HG03097 (cell line): ENCODE measurements around the gene MAST1.

Source experiments
- ATAC-seq: cut with Tn5 transposase; IDR thresholded peaks from one replicate; pipeline ENCODE4 v1.9.1; 2021; ENCODE audit not compliant: unreplicated experiment, low FRiP score

The MAST1 gene

DNA sequence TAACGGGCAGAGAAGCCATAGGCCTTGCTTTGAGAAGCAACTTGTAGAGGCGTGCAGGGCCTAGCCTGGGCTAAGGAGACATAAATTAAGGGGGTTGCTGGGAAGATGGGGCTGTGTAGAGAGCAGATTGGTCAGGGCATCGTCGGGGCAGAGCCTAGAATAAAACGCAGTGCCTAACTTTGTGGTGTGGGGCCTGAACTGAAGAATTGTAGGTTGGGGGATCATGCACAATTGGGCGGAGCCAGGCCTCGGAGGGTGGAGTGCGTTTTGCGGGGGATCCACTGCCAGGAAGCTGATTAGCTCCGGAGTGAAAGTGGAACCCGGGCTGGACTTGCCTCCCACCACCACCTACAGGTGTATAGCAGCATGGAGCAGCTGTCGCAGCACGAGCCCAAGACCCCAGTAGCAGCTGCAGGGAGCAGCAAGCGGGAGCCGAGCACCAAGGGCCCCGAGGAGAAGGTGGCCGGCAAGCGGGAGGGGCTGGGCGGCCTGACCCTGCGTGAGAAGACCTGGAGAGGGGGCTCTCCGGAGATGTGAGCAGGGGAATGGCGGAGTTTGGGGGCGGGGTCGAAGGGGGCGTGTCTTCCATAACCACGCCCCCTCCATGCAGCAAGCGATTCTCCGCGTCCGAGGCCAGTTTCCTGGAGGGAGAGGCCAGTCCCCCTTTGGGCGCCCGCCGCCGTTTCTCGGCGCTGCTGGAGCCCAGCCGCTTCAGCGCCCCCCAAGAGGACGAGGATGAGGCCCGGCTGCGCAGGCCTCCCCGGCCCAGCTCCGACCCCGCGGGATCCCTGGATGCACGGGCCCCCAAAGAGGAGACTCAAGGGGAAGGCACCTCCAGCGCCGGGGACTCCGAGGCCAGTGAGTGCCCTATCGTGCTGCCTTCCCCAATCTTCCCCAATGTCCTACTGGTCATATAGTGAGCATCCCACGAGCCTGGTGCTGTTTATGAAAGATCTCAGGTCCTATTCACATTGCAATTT is 29.1 kb downstream of the MAST1 start:
- ATAC-seq = peak; percentile 46

DNA sequence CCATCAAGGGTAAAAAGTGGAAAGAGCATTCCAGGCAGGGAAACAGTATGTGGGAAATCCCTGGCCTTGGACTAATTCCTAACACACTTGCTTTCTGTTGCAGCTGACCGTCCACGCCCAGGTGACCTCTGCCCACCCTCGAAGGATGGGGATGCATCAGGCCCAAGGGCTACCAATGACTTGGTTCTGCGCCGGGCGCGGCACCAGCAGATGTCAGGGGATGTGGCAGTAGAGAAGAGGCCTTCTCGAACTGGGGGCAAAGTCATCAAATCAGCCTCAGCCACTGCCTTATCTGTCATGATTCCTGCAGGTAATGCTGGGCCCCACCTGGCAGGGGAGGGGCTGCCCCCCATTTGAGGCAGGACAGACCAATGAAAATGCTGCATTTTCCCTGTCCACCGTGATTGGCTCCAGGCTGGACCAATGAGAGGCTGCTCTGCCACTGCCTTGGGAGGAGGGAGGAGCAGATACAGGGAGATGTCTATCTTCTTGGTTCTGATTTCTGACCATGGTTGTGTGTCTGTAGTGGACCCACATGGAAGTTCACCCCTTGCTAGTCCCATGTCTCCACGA is 30.3 kb downstream of the MAST1 start:
- ATAC-seq = no peak

DNA sequence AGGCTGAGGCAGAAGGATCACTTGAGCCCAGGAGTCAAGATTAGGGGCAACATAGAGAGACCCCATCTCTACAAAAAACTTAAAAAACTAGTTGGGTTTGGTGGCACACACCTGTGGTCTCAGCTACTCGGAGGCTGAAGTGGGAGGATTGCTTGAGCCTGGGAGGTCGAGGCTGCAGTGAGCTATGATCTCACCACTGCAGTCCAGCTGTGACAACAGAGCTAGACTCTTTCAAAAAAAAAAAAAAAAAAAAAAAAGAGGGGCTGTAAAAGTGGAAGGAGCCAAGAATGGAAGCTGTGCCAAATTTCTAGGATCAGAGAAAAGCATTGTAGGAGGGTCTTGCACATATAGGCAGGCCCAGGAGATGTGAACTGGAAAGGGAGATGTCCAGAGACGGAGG is 33.4 kb downstream of the MAST1 start:
- ATAC-seq = no peak

DNA sequence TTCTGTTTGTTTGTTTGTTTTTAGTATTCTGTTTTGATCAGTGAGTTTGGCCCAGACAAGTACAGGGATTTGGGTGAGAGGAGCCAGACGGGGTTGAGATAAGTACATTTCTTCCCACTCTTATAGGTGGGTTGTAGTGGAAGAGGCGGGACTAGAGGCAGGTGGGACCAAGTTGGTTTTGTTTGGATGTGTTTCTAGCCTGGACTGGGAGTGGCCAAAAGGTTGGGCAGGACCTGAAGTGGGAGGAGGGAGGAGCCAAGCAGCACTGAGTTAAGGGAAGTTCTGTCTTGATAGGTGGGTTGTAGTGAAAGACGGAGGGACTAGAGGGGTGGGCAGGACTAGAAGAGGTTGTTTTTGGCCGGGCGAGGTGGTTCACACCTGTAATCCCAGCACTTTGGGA is 33.9 kb downstream of the MAST1 start:
- ATAC-seq = no peak

DNA sequence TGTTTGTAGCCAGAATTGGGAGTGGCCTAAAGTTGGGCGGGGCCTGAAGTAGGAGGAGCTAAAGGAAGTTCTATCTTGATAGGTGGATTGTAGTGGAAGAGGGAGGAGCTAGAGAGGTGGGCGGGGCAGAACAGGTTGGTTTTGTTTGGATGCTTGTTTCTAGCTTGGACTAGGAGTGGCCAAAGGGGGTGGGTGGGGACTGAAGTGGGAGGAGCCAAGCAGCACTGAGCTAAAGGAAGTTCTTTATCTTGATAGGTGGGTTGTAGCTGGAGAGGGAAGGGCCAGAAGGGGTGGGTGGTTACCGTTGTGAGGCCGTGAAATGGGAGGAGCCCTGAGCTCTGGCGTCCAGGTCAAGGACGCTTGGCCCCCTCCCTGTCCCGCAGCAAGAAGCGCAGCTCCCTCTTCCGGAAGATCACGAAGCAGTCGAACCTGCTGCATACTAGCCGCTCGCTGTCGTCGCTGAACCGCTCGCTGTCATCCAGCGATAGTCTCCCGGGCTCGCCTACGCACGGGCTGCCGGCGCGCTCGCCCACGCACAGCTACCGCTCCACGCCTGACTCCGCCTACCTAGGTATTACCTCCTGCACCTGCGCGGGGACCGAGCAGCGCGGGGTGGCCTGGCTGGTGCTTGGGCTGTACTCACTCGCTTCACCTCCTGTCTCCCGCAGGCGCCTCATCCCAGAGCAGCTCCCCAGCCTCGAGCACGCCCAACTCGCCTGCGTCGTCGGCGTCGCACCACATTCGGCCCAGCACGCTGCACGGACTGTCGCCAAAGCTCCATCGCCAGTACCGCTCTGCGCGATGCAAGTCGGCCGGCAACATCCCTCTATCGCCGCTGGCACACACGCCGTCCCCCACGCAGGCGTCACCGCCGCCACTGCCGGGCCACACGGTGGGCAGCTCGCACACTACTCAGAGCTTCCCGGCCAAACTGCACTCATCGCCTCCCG is 34.9 kb downstream of the MAST1 start:
- no peak for ATAC-seq

DNA sequence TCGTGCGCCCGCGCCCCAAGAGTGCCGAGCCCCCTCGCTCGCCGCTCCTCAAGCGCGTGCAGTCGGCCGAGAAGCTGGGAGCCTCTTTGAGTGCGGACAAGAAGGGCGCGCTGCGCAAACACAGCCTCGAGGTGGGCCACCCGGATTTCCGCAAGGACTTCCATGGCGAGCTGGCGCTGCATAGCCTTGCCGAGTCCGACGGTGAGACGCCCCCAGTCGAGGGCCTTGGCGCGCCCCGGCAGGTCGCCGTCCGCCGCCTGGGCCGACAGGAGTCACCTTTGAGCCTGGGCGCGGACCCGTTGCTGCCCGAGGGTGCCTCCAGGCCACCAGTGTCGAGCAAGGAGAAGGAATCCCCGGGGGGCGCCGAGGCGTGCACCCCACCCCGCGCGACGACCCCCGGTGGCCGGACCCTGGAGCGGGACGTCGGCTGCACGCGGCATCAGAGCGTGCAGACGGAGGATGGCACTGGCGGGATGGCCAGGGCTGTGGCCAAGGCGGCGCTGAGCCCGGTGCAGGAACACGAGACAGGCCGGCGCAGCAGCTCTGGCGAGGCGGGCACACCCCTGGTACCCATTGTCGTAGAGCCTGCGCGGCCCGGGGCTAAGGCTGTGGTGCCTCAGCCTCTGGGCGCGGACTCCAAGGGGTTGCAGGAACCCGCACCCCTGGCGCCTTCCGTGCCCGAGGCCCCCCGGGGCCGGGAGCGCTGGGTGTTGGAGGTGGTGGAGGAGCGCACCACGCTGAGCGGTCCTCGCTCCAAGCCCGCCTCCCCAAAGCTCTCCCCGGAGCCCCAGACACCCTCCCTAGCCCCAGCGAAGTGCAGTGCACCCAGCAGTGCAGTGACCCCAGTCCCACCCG is 35.8 kb downstream of the MAST1 start:
- ATAC-seq = no peak

DNA sequence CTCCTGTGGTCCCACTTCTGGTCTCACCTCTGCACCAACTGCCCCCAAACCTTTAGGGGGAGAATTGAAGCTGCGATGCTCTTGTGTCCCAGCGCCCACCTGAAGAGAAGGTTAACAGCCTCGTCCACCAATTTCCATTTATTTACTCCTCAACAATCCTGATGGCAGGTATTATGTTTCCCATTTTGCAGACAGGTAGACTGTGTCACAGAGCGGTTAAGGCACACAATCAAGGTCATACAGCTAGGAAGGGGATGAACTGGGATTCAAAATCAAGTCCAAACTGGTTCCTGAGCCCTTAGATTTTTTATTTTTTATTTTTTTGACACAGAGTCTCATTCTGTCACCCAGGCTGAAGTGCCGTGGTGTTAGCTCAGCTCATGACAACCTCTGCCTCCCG is 36.8 kb downstream of the MAST1 start:
- no peak for ATAC-seq

DNA sequence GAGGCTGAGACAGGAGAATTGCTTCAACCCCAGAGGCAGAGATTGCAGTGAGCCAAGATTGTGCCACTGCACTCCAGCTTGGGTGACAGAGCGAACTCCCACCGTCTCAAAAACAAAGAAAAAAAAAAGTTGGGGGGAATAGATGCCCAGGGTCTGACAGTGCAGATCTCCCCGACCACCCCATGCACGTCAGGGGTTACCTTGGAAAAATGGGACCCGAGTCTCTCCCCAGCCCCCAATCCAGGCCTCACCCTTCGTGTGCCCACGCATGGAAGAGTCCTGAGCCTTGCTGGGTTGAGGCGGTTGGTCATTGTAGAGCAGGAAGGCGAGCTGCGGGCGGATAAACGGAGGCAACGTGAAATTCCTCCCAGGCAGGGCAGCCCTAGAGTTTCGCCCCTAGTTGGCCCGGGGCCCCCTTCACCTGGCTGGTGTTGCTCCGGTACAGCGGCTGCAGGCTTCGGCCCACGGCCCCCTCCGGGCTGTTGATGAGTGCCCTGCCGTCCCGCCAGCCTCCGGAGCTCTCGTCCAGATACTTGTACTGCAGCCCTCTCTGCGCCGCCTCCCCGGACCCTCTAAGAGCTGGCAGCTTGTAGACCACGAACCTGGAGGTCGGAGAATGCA is 42.3 kb downstream of the MAST1 start:
- peak; percentile 9 for ATAC-seq

DNA sequence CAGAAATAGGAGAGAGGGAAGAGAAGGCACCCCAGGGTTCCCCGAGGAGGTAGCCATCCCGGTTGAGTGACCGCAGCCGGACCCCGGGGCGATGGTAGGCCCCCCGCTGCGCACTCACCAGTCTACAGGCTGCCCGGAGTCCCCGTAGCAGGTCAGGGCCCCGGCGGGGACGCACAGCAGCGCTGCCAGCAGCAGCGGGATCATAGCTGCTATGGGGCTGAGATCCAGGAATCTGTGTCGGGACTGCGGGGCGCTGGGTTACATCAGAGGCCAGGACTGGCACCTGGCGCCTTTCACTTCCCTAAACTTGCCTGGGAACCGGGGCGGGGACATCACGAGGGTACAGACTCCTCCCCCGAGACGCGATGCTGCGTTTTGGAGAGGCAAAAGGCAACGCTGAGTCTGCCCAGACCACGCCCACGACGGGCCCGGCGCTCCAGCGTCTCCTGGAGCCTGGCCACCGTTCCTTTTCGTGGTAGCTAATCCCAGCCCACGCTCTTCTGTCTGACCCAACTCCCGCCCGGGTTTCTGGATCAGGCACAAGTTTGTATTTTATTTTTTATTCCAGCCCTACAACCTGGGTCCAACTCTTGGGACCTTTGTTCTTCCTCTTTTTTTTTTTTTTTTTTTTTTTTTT is 43.0 kb downstream of the MAST1 start, which contains the start of gene DNASE2:
Gene DNASE2 (minus strand): TSS at position 278 of the 637 bp plus-strand sequence. CDS start 74 bp downstream, at position 204.
- peak; percentile 75 for ATAC-seq

DNA sequence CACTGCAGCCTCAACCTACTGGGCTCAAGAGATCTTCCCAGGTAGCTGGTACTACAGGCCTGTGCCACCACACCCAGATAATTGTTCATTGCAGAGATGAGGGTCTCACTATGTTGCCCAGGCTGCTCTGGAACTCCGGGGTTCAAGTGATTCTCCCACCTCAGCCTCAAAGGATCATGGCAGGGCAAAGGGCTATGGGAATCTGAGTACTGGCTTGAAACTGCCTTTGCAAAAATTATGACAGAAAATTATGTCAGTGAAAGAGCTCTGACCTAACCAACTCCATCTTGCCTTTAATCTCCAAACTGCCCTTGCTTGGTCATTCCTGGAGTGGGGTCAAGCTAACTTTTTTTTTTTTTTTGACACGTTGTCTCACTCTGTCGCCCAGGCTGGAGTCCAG is 44.3 kb downstream of the MAST1 start:
- no peak for ATAC-seq

DNA sequence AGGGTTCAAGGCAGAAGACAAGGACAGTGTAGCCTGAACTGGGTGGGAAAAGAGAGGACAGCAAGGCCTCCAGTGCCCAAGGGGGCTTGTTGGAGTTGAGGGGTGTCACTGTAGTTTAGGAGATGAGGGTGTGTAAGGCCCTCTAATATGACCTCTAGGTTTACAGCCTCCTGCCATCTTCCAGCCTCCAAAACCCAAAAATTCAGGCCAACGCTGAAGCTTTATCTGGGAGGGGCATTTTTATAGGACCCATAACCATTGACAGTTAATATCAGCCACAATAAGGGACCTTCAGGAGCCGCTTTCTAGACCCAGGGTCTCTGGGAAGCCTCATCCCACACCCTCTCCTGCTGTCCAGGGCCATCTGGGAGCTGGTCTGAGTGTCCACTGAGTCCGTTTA is 45.9 kb downstream of the MAST1 start:
- no peak for ATAC-seq

DNA sequence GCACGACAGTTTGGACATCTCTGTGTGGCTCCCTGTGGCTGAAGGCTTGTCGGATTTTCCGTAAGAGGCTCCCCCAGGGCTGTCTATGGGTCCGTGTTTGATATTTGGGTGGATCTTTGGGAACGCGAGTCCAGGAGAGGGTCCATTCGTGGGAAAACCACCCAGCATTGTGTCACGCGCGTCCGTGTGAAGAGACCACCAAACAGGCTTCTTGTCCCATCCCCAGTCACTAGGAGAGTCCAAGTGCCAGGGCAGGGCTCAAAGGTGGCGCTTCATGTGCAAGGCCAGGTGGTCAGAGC is 46.3 kb downstream of the MAST1 start:
- ATAC-seq = no peak

DNA sequence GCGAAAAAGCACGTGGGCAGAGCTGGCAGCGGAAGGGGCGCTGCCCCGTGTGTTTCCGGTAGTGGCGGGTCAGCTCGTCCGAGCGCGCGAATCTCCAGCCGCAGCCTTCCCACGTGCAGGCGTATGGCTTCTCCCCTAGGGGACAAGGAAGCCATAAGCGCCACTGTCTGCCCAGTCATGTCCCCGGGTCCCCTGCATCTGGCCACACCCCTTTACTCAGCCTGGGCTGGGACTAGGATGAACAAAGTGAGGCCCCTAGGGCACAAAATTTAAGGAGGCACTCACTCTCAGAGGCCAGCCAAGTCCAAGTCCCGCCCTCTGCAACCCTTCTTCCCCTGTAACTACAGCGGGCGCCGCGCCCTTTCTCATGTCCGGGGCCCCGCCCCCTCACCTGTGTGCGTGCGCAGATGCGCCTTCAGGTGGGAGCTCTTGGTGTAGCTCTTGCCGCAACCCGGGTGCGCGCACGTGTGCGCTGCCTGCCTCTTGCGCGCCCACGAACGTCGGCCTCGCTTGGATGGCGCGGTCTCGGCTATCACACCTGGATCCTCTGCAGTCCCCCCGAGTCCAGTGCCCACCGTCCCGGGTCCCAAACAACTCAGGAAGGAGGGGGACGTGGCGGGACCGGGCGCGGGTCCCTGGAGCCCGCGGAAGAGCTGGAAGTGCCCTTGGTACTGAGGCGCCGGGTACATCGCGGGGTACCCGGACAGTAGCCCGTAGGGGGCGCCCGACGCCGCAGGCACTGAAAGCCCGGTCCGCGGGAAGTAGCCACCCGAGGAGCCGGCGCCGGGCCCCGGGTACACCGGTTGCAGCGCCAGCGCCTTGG is 46.8 kb downstream of the MAST1 start:
- no peak for ATAC-seq

DNA sequence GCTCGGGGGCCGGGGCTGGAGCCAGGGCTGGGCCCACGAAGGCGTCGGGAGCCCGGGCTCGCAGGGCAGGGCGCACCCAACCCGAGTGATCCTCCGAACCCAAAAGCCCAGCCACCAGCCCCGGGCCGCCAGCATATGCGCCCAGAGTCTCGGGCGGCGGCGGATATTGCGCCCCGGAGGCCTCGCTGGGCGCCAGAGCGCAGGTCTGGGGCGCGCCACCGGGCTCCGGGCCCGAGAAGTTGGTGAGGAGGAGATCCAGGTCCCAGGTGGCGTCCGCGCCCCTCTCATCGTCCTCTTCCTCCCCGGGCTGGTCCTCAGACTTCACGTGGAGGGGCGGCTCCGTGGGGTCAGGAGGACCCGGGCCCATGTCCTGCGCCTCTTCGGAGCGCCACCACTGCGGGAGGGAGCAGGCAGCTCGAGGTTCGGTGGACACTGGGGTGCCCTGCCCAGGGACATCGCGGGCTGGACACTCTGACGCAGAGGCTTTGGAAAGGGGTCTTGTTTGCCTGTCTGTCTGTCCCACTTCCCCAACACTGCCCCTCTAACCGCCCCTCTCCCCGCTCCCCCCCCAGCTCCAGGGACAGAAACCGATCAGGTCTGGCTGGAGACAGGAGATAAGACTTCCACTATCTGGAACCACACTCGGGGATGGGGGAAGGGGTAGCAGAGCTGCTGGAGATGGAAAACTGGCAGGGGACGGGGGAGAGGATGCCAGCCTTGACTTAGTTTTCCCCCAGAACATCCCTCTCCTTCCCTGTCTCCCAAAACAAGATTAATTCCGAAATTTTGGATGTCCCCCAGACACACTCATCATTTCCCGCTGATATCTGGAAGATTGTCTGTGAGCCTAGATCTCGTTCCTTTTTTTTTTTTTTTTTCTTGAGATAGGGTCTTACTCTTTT is 47.7 kb downstream of the MAST1 start:
- no peak for ATAC-seq

DNA sequence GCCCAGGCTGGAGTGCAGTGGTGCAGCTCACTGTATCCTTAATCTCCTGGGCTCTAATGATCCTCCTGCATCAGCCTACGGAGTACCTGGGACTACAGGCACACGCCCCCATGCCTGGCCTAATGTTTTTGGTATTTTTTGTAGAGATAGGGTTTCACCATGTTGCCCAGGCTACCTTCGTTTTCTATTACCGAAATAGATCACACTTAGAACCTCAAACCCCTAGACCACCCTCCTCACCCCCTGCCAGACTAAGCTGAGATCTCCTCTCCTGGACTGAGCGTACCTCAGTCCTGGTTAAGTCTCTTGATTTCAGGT is 48.3 kb downstream of the MAST1 start:
- ATAC-seq = no peak

DNA sequence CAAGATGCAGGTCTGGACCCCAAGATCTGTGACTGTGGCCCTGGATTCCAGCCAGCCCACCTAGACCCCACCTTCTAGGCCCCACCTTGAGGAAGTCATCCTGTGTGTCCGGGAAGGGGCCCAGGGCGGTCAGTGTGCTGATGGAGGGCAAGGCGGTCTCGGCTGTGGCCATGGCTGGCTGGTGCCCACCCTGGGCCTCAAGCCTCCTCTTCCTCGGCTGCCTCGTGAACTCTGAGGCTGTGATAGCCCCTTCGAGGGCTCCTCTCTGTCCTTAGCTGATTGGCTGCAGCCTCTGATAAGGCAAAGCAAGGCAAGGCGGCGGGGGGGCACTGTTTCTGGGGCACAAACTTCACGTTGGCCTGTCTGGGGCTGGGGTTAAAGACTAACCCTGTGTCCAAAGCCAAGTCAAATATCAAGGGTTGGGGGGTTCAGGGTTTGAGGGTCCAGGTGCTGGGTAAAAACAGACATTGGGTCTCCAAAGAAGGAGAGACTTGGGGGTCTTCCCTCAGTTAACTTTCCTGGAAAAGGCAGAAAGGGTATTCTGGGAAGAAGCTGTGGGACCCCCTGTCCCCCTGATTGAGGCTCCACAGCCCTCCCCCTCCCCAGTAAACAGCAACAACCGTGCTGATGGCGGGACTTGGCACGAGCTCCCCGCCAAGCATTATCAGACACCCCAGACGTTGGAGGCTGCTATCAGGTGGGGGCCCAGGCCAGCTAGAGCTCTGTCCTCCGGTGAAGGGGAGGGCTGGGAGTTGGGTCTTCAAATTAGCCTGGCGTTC is 48.8 kb downstream of the MAST1 start, which contains the start of gene KLF1:
Gene KLF1 (minus strand): TSS at position 233 of the 779 bp plus-strand sequence. CDS start 61 bp downstream, at position 172.
- ATAC-seq = no peak
